ENCODE results near the gene TSPAN9.

Gene TSPAN9

GRCh38 chr12:3101309-3102024 is 24.3 kb downstream of the TSPAN9 start:
- DNase-seq (ENCODE audit: low read depth), result peak; percentile 46

- DNase-seq (ENCODE audit: low read depth), result peak; percentile 24
Observed at GRCh38 chr12:3102771-3103410, 25.7 kb downstream of the TSPAN9 start.

- DNase-seq (ENCODE audit: low read depth), result no peak
Observed at GRCh38 chr12:3103806-3104205, 26.6 kb downstream of the TSPAN9 start.

GRCh38 chr12:3105690-3106479 is 28.7 kb downstream of the TSPAN9 start:
- no peak for DNase-seq (ENCODE audit: low read depth)

GRCh38 chr12:3106579-3106978 is 29.4 kb downstream of the TSPAN9 start:
- DNase-seq (ENCODE audit: low read depth), result no peak

GRCh38 chr12:3107071-3107583 is 29.9 kb downstream of the TSPAN9 start:
- peak; percentile 51 for DNase-seq (ENCODE audit: low read depth)

- DNase-seq (ENCODE audit: low read depth), result no peak
Observed at GRCh38 chr12:3107954-3108353, 30.8 kb downstream of the TSPAN9 start.

GRCh38 chr12:3110578-3110977 is 33.4 kb downstream of the TSPAN9 start:
- DNase-seq (ENCODE audit: low read depth), result peak; percentile 81

- DNase-seq (ENCODE audit: low read depth), result no peak
Observed at GRCh38 chr12:3113671-3114325, 36.6 kb downstream of the TSPAN9 start.

- no peak for DNase-seq (ENCODE audit: low read depth)
Observed at GRCh38 chr12:3114671-3115070, 37.5 kb downstream of the TSPAN9 start.

- DNase-seq (ENCODE audit: low read depth), result no peak
Observed at GRCh38 chr12:3115078-3115477, 37.9 kb downstream of the TSPAN9 start.

GRCh38 chr12:3116106-3116844 is 39.1 kb downstream of the TSPAN9 start:
- DNase-seq (ENCODE audit: low read depth), result no peak

GRCh38 chr12:3117144-3117581 is 40.0 kb downstream of the TSPAN9 start:
- peak; percentile 80 for DNase-seq (ENCODE audit: low read depth)

GRCh38 chr12:3117591-3118015 is 40.4 kb downstream of the TSPAN9 start:
- DNase-seq (ENCODE audit: low read depth), result peak; percentile 86

- peak; percentile 48 for DNase-seq (ENCODE audit: low read depth)
Observed at GRCh38 chr12:3119192-3119755, 42.1 kb downstream of the TSPAN9 start.

GRCh38 chr12:3119756-3120601 is 42.8 kb downstream of the TSPAN9 start:
- peak; percentile 93 for DNase-seq (ENCODE audit: low read depth)

- DNase-seq (ENCODE audit: low read depth), result no peak
Observed at GRCh38 chr12:3120701-3121100, 43.5 kb downstream of the TSPAN9 start.

- DNase-seq (ENCODE audit: low read depth), result peak; percentile 91
Observed at GRCh38 chr12:3122841-3123678, 45.9 kb downstream of the TSPAN9 start.

GRCh38 chr12:3123729-3124128 is 46.5 kb downstream of the TSPAN9 start:
- DNase-seq (ENCODE audit: low read depth), result peak; percentile 21
